GM19099 (cell line): ENCODE results near the gene LRRC57.

Experiments used
- POLR2A ChIP-seq: IDR thresholded peaks from 3 replicates; pipeline ENCODE4 v1.6.1; 2011; ENCODE audit warnings: low read depth; ENCODE audit not compliant: insufficient read length; ENCODE audit errors: extremely low read depth

LRRC57 gene

GRCh38 chr15:42575188-42576039 is 26.8 kb upstream of the LRRC57 start, which contains the start of gene STARD9:
Gene STARD9, plus strand, starts transcription at chr15:42575606. Its CDS starts 110 bp downstream, at chr15:42575716.
- peak; percentile 89 for TF ChIP-seq POLR2A

GRCh38 chr15:42558739-42559138 is 10.1 kb upstream of the LRRC57 start:
- no peak for TF ChIP-seq POLR2A

GRCh38 chr15:42553554-42553953 is 5.0 kb upstream of the LRRC57 start:
- no peak for TF ChIP-seq POLR2A

- TF ChIP-seq POLR2A = no peak
Observed at GRCh38 chr15:42549741-42550392, 1.3 kb upstream of the LRRC57 start.

GRCh38 chr15:42549032-42549491 is 469 bp upstream of the LRRC57 start:
- no peak for TF ChIP-seq POLR2A

GRCh38 chr15:42547918-42548248 is 710 bp downstream of the LRRC57 start:
- TF ChIP-seq POLR2A = no peak

GRCh38 chr15:42544853-42545629 is 3.6 kb downstream of the LRRC57 start:
- no peak for TF ChIP-seq POLR2A

- no peak for TF ChIP-seq POLR2A
Observed at GRCh38 chr15:42533246-42533645, 15.3 kb downstream of the LRRC57 start.

- TF ChIP-seq POLR2A = no peak
Observed at GRCh38 chr15:42528970-42529369, 19.6 kb downstream of the LRRC57 start.

- no peak for TF ChIP-seq POLR2A
Observed at GRCh38 chr15:42523331-42523730, 25.3 kb downstream of the LRRC57 start.

GRCh38 chr15:42511007-42511391 is 37.6 kb downstream of the LRRC57 start:
- TF ChIP-seq POLR2A = no peak

GRCh38 chr15:42510258-42511006 is 38.2 kb downstream of the LRRC57 start:
- TF ChIP-seq POLR2A = no peak

- no peak for TF ChIP-seq POLR2A
Observed at GRCh38 chr15:42508263-42508690, 40.3 kb downstream of the LRRC57 start.

- TF ChIP-seq POLR2A = no peak
Observed at GRCh38 chr15:42507514-42507913, 41.1 kb downstream of the LRRC57 start.

GRCh38 chr15:42504631-42505030 is 44.0 kb downstream of the LRRC57 start:
- no peak for TF ChIP-seq POLR2A
